ENCODE data around the gene DPH2.

The DPH2 gene

DNA sequence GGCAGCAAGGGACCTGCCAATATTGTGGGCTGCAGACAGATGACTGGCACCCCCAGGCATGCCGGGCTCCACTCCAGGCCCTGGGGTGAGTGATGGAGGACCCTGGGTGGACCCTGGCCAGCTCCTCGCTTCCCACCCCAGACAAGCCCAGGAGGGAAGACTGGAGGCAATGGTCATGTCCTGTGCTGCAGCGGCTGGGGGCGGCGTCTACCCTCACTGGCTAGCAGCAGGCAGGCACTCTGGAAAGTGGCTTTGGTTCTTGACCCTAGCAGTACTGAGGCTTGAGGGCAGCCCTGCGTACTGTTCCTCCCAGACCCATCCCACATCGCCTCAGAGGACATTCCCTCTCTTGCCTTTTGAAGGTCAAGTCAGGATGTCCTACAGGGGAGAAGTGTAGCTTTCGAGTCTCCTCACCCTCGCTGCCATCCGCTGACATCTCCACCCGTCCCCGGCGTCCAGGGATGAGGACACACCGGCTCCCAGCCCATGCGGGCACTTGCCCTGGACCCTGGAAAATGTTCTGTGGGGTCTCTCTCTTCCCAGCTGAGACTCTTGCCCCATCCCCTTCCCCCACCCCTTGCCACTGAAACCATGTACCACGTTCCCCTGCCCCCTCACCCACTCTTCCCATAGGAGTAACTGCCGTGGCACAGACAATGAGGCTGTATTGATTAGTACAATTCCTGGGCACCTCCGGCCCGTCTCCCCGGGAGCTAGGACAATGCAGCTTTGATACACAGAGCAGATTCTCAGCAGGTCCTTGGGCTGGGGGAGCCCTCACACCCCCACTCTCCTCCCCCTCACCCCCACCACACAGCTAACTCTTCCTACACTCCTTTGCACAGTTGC is 46.5 kb downstream of the DPH2 start:
- WGBS (ENCODE audit: insufficient coverage, insufficient read length) = no CpG with 5 or more reads among the region's 20 CpGs

DNA sequence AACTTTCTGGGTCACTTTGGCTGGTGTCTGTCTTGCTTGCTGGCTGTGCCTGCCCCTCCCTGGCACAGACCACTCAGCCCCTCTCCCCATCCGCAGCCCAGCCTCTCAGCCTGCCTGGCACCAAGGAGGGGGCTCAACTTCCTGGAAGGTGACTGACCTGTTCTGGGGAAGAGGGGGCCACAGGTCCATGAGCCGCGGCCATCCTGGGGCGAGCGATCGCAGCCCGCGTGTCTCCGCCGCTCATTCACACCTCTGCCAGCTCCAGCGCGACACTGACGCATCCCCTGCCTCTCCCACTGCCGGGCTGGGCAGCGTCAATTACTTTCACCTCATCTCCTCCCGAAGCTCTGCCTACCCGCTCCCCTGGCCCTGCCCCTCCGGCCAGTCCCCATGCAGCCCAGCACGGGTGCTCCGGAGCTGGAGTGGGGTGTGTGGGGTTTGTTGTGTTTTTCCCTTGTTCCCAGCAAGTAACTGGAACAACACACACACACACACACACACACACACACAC is 47.1 kb downstream of the DPH2 start:
- Histone ChIP-seq H3K27me3 (ENCODE audit: control insufficient read depth, insufficient read depth, low read length) (no peaks in the 10 kb centered on the region), H3K27ac (ENCODE audit: low read length) (no peak overlapping the region), H3K4me3 (ENCODE audit: low read length) (no peak overlapping the region), H3K36me3 (ENCODE audit: control insufficient read depth, insufficient read depth, low read length) (peaks cover 4% of the 10 kb centered on the region; the same call in 1 of the 2 replicates), H3K9me3 (ENCODE audit: control insufficient read depth, insufficient read depth, low read length) (no peaks in the 10 kb centered on the region), H3K4me1 (ENCODE audit: control insufficient read depth, insufficient read depth, low read length) (peaks cover 2% of the 10 kb centered on the region; the same call in 1 of the 2 replicates)
- no CpG with 5 or more reads among the region's 20 CpGs for WGBS (ENCODE audit: insufficient coverage, insufficient read length)
- DNase-seq (ENCODE audit: low read depth, low spot score) = no peak

More for the DNA sequence above, 46.5 kb downstream of the DPH2 start:
- no peaks in the 10 kb centered on the region for H3K9me3 ChIP-seq (ENCODE audit: control insufficient read depth, insufficient read depth, low read length)
- no peak overlapping the region for H3K27ac ChIP-seq (ENCODE audit: low read length)
- H3K4me1 ChIP-seq (ENCODE audit: control insufficient read depth, insufficient read depth, low read length) = peaks cover 2% of the 10 kb centered on the region; the same call in 1 of the 2 replicates
- no peaks in the 10 kb centered on the region for H3K27me3 ChIP-seq (ENCODE audit: control insufficient read depth, insufficient read depth, low read length)
- no peak for DNase-seq (ENCODE audit: low read depth, low spot score)
- H3K36me3 ChIP-seq (ENCODE audit: control insufficient read depth, insufficient read depth, low read length) = peaks cover 2% of the 10 kb centered on the region; the same call in 1 of the 2 replicates
- H3K4me3 ChIP-seq (ENCODE audit: low read length) = no peak overlapping the region

DNA sequence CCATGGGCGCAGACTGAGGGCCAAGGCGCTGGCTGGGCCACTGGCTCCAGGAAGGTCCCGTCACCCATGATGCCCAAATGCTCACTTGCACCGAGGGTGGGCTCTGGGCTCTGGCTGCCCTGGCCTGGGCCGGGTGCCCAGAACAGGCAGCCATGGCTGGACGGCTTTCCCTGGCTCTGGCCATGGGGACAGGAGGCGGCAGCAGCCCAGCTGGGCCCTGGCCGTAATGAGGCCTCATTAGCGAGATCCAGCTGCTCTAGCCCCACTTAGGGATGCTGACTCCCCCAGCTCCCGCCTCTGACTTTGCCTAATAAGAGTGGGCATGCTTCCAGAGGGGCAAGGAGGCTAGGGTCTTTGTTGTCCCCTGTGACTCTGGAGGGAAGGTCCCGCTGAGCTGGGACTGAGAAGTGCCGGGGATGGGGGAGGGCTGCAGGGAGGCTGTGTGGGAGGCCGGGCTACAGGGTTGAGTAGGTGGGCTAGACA is 49.7 kb downstream of the DPH2 start:
- H3K27ac ChIP-seq (ENCODE audit: low read length) = no peak overlapping the region
- H3K9me3 ChIP-seq (ENCODE audit: control insufficient read depth, insufficient read depth, low read length) = no peaks in the 10 kb centered on the region
- H3K4me1 ChIP-seq (ENCODE audit: control insufficient read depth, insufficient read depth, low read length) = peaks cover 2% of the 10 kb centered on the region; the same call in 1 of the 2 replicates
- H3K36me3 ChIP-seq (ENCODE audit: control insufficient read depth, insufficient read depth, low read length) = peaks cover 9% of the 10 kb centered on the region; the same call in 1 of the 2 replicates
- WGBS (ENCODE audit: insufficient coverage, insufficient read length) = no CpG with 5 or more reads among the region's 13 CpGs
- DNase-seq (ENCODE audit: low read depth, low spot score) = no peak
- no peak overlapping the region for H3K4me3 ChIP-seq (ENCODE audit: low read length)
- H3K27me3 ChIP-seq (ENCODE audit: control insufficient read depth, insufficient read depth, low read length) = no peaks in the 10 kb centered on the region

DNA sequence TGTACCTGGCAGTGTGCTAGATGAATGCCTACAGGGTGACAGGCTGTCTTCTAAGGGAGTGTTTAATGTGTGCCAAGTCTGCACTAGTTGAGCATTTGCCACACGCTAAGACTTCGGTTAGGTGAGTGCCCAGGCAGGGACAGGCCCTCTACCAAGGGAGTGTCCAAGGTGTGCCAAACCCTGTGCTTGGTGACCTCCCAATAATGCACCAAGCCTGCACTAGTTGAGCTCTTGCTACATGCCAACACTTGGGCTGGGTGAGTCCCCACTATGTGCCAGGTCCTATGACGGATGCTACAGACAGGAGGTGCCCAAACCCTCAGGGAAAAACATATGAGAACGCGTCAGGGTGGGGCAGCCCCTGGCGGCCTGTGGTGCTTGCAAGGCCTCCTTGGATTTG is 50.7 kb downstream of the DPH2 start:
- H3K9me3 ChIP-seq (ENCODE audit: control insufficient read depth, insufficient read depth, low read length) = no peaks in the 10 kb centered on the region
- no peak overlapping the region for H3K4me3 ChIP-seq (ENCODE audit: low read length)
- peaks cover 2% of the 10 kb centered on the region; the same call in 1 of the 2 replicates for H3K4me1 ChIP-seq (ENCODE audit: control insufficient read depth, insufficient read depth, low read length)
- H3K36me3 ChIP-seq (ENCODE audit: control insufficient read depth, insufficient read depth, low read length) = peaks cover 9% of the 10 kb centered on the region; the same call in 1 of the 2 replicates
- H3K27ac ChIP-seq (ENCODE audit: low read length) = no peak overlapping the region
- no peaks in the 10 kb centered on the region for H3K27me3 ChIP-seq (ENCODE audit: control insufficient read depth, insufficient read depth, low read length)
- DNase-seq (ENCODE audit: low read depth, low spot score) = no peak
- WGBS (ENCODE audit: insufficient coverage, insufficient read length) = no CpG with 5 or more reads among the region's 6 CpGs

DNA sequence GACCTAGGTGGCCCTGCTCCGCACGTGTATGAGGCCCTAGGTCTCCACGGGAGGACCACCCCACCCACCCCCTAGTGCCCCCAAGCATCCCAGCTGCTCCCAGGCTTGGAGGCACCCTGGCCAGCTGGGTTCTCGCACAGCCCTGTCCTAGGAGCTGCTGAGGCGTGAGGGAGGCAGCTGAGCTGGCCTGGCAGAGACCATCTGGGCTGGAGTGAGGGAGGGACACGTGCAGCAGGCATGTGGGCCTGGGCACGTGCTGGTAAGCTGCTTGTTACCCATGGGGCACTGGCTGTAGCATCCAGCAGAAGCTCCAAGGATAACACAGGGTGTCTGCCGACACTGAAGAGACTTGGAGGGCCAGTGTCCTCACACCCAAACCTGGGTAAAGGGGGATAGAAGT is 51.3 kb downstream of the DPH2 start:
- peaks cover 5% of the 10 kb centered on the region; the same call in 1 of the 2 replicates for H3K4me1 ChIP-seq (ENCODE audit: control insufficient read depth, insufficient read depth, low read length)
- no CpG with 5 or more reads among the region's 8 CpGs for WGBS (ENCODE audit: insufficient coverage, insufficient read length)

DNA sequence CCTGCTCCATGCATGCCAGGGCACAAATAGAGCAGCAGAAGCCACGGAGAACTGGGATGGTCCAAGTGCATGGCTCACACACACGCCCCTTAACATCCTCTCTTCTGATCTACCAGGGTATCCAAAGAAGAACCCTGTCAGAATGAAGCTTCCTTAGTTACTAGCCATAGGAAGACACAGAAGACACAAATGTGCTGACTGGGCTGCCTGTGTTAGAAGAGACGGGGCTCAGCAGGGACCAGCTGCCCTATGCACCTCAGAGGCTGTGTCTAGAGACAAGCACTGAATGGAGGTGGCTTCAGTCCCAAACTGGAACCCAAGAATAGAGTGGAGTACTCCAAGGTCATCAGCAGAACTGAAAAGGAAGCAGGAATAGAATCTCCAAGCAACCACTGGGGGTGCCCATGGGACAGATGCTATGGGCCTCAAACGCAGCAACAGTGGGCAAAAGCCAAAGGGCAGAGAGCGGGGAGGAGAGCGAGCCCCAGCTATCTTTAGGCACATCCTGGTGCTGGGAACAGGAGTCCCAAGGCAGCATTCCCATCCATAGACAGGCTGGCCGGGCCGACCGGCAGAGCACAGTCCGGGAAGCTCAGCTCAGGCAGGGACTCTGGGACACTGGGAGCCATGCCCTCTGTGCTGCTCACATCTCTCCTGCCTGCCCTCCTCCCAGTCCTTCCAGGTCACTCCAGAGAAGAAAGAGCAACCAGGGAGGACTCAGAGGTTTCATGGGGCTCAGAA is 51.9 kb downstream of the DPH2 start:
- no peak overlapping the region for H3K27ac ChIP-seq (ENCODE audit: low read length)
- no CpG with 5 or more reads among the region's 10 CpGs for WGBS (ENCODE audit: insufficient coverage, insufficient read length)

More for the DNA sequence above, 51.3 kb downstream of the DPH2 start:
- Histone ChIP-seq H3K27ac (ENCODE audit: low read length) (no peak overlapping the region), H3K4me3 (ENCODE audit: low read length) (no peak overlapping the region), H3K9me3 (ENCODE audit: control insufficient read depth, insufficient read depth, low read length) (no peaks in the 10 kb centered on the region), H3K27me3 (ENCODE audit: control insufficient read depth, insufficient read depth, low read length) (no peaks in the 10 kb centered on the region), H3K36me3 (ENCODE audit: control insufficient read depth, insufficient read depth, low read length) (peaks cover 9% of the 10 kb centered on the region; the same call in 1 of the 2 replicates)
- no peak for DNase-seq (ENCODE audit: low read depth, low spot score)

More for the DNA sequence above, 51.9 kb downstream of the DPH2 start:
- H3K27me3 ChIP-seq (ENCODE audit: control insufficient read depth, insufficient read depth, low read length) = no peaks in the 10 kb centered on the region
- H3K9me3 ChIP-seq (ENCODE audit: control insufficient read depth, insufficient read depth, low read length) = no peaks in the 10 kb centered on the region
- no peak overlapping the region for H3K4me3 ChIP-seq (ENCODE audit: low read length)
- no peak for DNase-seq (ENCODE audit: low read depth, low spot score)
- H3K4me1 ChIP-seq (ENCODE audit: control insufficient read depth, insufficient read depth, low read length) = peaks cover 5% of the 10 kb centered on the region; the same call in 1 of the 2 replicates
- H3K36me3 ChIP-seq (ENCODE audit: control insufficient read depth, insufficient read depth, low read length) = peaks cover 9% of the 10 kb centered on the region; the same call in 1 of the 2 replicates
